ENCODE measurements around the gene GPR37. TPM values are rescaled to one million over a fixed set of nuclear protein-coding genes. Genes with fewer than 3 reads are reported as not detected.

GPR37 gene
- total RNA-seq, 2 donors from 2014 or later = 1.6 to 69.4 TPM

- intact Hi-C loops (cut with DNase I) = loop anchor here (10.0 kb wide), 1 partner anchor 617 kb away; no protein-coding TSS in a partner anchor
- H3K4me1 ChIP-seq (replicated peaks) = no peaks in the 10 kb centered on the region
- H3K4me3 ChIP-seq = no peak overlapping the region
- H3K27me3 ChIP-seq (replicated peaks; ENCODE audit: insufficient read depth) = no peaks in the 10 kb centered on the region
- TF ChIP-seq POLR2AphosphoS5 (IDR thresholded peaks at IDR 0.05) (no peak), POLR2A (IDR thresholded peaks at IDR 0.05) (no peak), CTCF (IDR thresholded peaks at IDR 0.05) (no peak)
- no peaks in the 10 kb centered on the region for H3K36me3 ChIP-seq
- whole genome bisulfite sequencing = 95% methylated on average over 2 of the region's 2 CpGs
- no peak overlapping the region for H3K27ac ChIP-seq
- no peak for DNase-seq (ENCODE audit: low spot score)
- no peaks in the 10 kb centered on the region for H3K9me3 ChIP-seq
These were observed 15.8 kb upstream of the GPR37 start for GRCh38 chr7:124781418-124781817.

- intact Hi-C loops (cut with DNase I) = loop anchor here (10.0 kb wide), 1 partner anchor 616 kb away; no protein-coding TSS in a partner anchor
- Histone ChIP-seq H3K36me3 (no peaks in the 10 kb centered on the region), H3K27ac (no peak overlapping the region), H3K27me3 (replicated peaks; ENCODE audit: insufficient read depth) (no peaks in the 10 kb centered on the region), H3K4me1 (replicated peaks) (no peaks in the 10 kb centered on the region), H3K4me3 (no peak overlapping the region), H3K9me3 (no peaks in the 10 kb centered on the region)
- no peak for DNase-seq (ENCODE audit: low spot score)
- 93% methylated on average over 1 of the region's 1 CpG for WGBS
- TF ChIP-seq CTCF (IDR thresholded peaks at IDR 0.05) (no peak), POLR2A (IDR thresholded peaks at IDR 0.05) (no peak), POLR2AphosphoS5 (IDR thresholded peaks at IDR 0.05) (no peak)
These were observed 15.0 kb upstream of the GPR37 start for GRCh38 chr7:124780608-124781007.

- intact Hi-C loops (cut with DNase I) = loop anchor here (10.0 kb wide), 1 partner anchor 615 kb away; no protein-coding TSS in a partner anchor
- Histone ChIP-seq H3K9me3 (no peaks in the 10 kb centered on the region), H3K4me1 (replicated peaks) (no peaks in the 10 kb centered on the region), H3K36me3 (no peaks in the 10 kb centered on the region), H3K4me3 (no peak overlapping the region), H3K27me3 (replicated peaks; ENCODE audit: insufficient read depth) (no peaks in the 10 kb centered on the region), H3K27ac (no peak overlapping the region)
- DNase-seq (ENCODE audit: low spot score) = no peak
- TF ChIP-seq POLR2A (IDR thresholded peaks at IDR 0.05) = no peak
These were observed 14.5 kb upstream of the GPR37 start for GRCh38 chr7:124780056-124780455.

- DNase-seq (ENCODE audit: low spot score) = no peak
- Histone ChIP-seq H3K36me3 (no peaks in the 10 kb centered on the region), H3K4me3 (no peak overlapping the region), H3K27me3 (replicated peaks; ENCODE audit: insufficient read depth) (no peaks in the 10 kb centered on the region), H3K27ac (no peak overlapping the region), H3K9me3 (no peaks in the 10 kb centered on the region), H3K4me1 (replicated peaks) (no peaks in the 10 kb centered on the region)
- intact Hi-C loops (cut with DNase I) = loop anchor here (10.0 kb wide), 1 partner anchor 615 kb away; no protein-coding TSS in a partner anchor
- TF ChIP-seq CTCF (IDR thresholded peaks at IDR 0.05) = no peak
- TF ChIP-seq POLR2AphosphoS5 (IDR thresholded peaks at IDR 0.05) = no peak
- no peak for TF ChIP-seq POLR2A (IDR thresholded peaks at IDR 0.05)
These were observed 14.0 kb upstream of the GPR37 start for GRCh38 chr7:124779620-124780019.

GRCh38 chr7:124779194-124779593 is 13.6 kb upstream of the GPR37 start:
- intact Hi-C loops (cut with DNase I) = no loop called here
- Histone ChIP-seq H3K4me3 (no peak overlapping the region), H3K4me1 (replicated peaks) (no peaks in the 10 kb centered on the region), H3K36me3 (no peaks in the 10 kb centered on the region), H3K27me3 (replicated peaks; ENCODE audit: insufficient read depth) (no peaks in the 10 kb centered on the region), H3K27ac (no peak overlapping the region), H3K9me3 (no peaks in the 10 kb centered on the region)
- no peak for DNase-seq (ENCODE audit: low spot score)
- no peak for TF ChIP-seq POLR2AphosphoS5 (IDR thresholded peaks at IDR 0.05)
- no peak for TF ChIP-seq POLR2A (IDR thresholded peaks at IDR 0.05)
- no peak for TF ChIP-seq CTCF (IDR thresholded peaks at IDR 0.05)
- WGBS = 61% methylated on average over 3 of the region's 3 CpGs

Data from prostate gland (tissue), 2 donors.